NCI-H1048 (cell line): ENCODE data around the gene ADRM1.

Experiments
- DNase-seq: peaks from one replicate; lab custom pipeline; 2025; lab: John Stamatoyannopoulos, UW

ADRM1 gene

DNA sequence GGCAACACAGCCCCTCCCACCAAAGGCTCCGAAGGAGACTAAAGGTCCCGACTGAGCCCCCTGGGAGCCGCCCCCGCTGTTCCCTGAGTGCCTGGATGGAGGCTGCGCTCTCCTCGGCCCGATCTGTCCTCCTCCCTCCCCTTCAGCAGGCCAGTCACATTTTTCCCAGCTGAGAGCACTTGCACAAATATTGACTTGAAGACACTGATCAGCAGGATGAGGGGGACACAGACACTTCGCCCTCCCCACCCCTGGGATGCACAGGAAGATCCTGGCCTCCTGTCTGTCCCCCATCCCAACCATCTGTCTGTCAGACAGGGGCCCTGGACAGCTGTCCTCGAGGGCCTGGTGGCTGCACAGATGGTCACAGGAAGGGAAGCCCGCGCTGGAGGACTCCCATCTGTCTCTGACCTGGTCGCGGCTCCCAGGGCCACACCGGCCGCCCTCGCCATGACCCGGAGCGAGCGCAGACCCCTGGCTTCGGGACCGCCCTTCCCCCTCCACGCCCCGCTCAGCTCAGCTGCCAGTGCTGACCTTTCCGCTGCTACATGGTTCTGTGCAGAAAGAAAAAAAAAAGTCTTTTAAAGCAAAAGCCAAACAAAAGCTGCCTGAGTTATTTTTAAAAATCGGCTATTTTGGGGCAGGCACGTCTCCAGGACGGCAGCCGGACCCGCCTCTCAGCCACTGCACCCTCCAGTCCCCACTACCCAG is 53.2 kb downstream of the ADRM1 start:
- no peak for DNase-seq

DNA sequence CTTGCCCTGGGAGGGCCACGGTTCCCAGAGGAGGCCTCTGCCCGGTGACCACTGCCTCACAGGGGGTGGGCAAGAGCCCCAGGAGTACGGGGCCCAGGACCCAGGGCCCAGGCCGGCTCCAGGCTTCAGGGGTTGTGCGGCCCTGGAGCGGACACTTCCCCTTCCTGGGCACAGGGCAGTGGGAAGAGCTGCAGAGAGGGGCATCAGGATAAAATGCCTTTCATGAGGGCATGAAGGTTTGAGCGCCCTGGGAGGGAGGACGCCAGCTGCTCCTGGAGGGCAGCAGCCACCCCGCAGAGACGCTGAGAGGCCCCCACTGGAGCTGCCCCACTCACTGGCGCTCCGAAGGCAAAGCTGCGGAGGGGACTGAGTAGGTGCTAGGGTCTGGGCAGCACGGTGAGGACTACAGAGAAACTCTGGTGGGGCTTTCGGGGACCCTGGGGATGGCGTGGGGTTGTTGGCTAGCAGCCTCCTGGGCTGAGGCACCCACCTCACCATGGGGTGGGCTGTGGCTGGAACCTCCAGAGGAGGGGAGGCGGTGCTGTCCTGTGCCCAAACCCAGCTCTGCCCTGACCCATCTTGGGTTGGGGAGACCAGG is 53.9 kb downstream of the ADRM1 start:
- no peak for DNase-seq

DNA sequence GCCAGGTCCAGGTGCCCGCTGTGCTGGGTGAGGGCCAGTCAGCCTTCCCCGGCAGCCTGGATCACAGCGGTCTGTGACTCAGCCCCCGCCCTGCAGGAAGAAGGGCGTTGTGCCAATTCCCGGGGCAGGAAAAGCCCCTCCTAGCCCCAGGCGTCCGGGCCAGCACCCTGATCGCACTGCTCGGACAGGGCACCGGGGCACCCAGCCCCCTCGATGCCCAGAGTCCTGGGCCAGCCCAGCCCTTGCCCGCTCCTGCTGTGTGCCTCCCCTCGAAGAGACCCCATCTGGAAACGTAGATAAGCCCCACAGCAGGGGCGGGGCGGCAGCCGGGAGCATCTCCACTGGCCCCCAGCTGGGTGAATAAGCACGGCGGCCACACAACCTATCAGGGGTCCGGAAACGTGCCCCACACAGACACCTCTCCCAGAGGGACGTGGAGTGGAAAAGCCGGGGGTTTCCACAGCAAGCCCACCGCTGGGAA is 54.4 kb downstream of the ADRM1 start:
- no peak for DNase-seq

DNA sequence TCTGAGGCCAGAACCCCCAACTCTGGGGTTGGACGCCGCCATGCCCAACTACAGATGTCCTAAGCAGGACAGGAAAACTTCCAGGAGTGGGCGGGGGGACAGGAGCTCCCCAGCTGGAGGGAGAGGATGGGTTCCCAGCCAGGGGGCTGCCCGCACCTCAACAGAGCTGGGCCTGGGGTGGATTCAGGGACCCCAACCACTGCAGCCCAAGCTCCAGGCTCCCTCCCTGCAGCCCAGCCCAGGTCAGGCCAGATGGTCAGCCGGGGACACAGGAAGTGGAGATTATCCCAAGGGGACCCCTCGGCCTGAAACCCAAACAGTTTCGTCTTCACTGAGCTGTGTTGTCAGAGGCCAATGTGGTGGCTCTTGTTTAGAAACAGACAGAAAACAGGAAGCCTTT is 54.9 kb downstream of the ADRM1 start:
- no peak for DNase-seq
